K562 (cell line): ENCODE measurements around the gene AMPD1. TPM values are rescaled to one million over a fixed set of nuclear protein-coding genes. Genes with fewer than 3 reads are reported as not detected.

ENCODE experiments used
- ATAC-seq: fragments of 200-7000 bp; cut with Tn5 transposase; 3 replicates; pipeline ENCODE4 v1.9.1; 2020; ENCODE audit warnings: moderate library complexity
- BruUV-seq: library from RNA; stranded (reverse); fragments of 400-500 nt; replicated peaks from 2 replicates; lab custom pipeline; 2021; lab: Mats Ljungman, UMichigan
- CTCF ChIA-PET: fragments of 300-600 bp; formaldehyde crosslinking; extraction: SDS; loops from one replicate; lab custom pipeline; 2021; ENCODE audit warnings: low intra/inter-chr PET ratio; lab: Yijun Ruan, JAX
- POLR2A ChIA-PET: fragments of 300-600, 350-650 bp; sonication (Branson Sonifier 250); formaldehyde crosslinking; extraction: SDS; loops from one replicate; lab custom pipeline; 2021; ENCODE audit warnings: antibody characterized with exemption, inconsistent platforms; lab: Yijun Ruan, JAX
- DNase-seq, 4 experiments: peaks; one replicate each; pipeline versions ENCODE4 v3.0.0 to v3.0.0-alpha.2; 2011 to 2018; ENCODE audit warnings: low spot score in 3 of 4, mixed read lengths in 3 of 4; ENCODE audit errors: extremely low read depth in 1 of 4
- FAIRE-seq: peaks from 2 replicates; lab custom pipeline; 2011; peaks lifted over from hg19 to GRCh38; lab: Jason Lieb, UNC
- H2AFZ ChIP-seq: 2 replicates; pipeline ENCODE4 v1.6.0; 2011; ENCODE audit warnings: low read depth, low read length, control low read depth, inconsistent platforms
- H3K27ac ChIP-seq: fragments of 200-600 bp; 3 replicates; pipeline ENCODE4 v1.8.0; 2011; ENCODE audit warnings: low read depth, mild to moderate bottlenecking, control low read depth, inconsistent platforms, low read length, moderate library complexity, mixed read lengths; ENCODE audit errors: extremely low read depth
- H3K27me3 ChIP-seq, 2 experiments: fragments of 300-600 bp in 1 of 2; 2 replicates in 1 of 2; 3 replicates in 1 of 2; pipeline versions ENCODE4 v1.6.0 to v1.8.0; 2011; ENCODE audit warnings: inconsistent platforms in 2 of 2, low read length in 2 of 2, mild to moderate bottlenecking in 1 of 2, mixed read lengths in 1 of 2, moderate library complexity in 1 of 2; ENCODE audit not compliant: control insufficient read depth in 2 of 2, insufficient read depth in 2 of 2
- H3K36me3 ChIP-seq: fragments of 300-600 bp; 3 replicates; pipeline ENCODE4 v1.8.0; 2011; ENCODE audit warnings: mild to moderate bottlenecking, low read length, inconsistent platforms; ENCODE audit not compliant: control insufficient read depth, insufficient read depth
- H3K4me1 ChIP-seq, 2 experiments: fragments of 200-600 bp in 1 of 2; replicated peaks in 1 of 2; 2 replicates in 1 of 2; 3 replicates in 1 of 2; pipeline versions ENCODE4 v1.5.1 to v1.8.0; 2011; ENCODE audit warnings: inconsistent platforms in 2 of 2, low read length in 2 of 2, mild to moderate bottlenecking in 1 of 2, mixed read lengths in 1 of 2, moderate library complexity in 1 of 2; ENCODE audit not compliant: control insufficient read depth in 2 of 2, insufficient read depth in 2 of 2
- H3K4me2 ChIP-seq: 2 replicates; pipeline ENCODE4 v1.6.1; 2011; ENCODE audit warnings: low read length, control low read depth, inconsistent platforms, mixed read lengths; ENCODE audit not compliant: insufficient read depth
- H3K4me3 ChIP-seq: fragments of 200-600 bp; sonication (generic), shearing (Covaris generic); 2 replicates; pipeline ENCODE4 v1.5.1; 2016; ENCODE audit warnings: control low read depth, inconsistent platforms
- H3K79me2 ChIP-seq: fragments of 200-600 bp; 3 replicates; pipeline ENCODE4 v1.8.0; 2011; ENCODE audit warnings: low read length, inconsistent platforms; ENCODE audit not compliant: control insufficient read depth, insufficient read depth
- H3K9ac ChIP-seq, 2 experiments: 2 replicates each; pipeline versions ENCODE4 v1.6.0 to v1.6.1; 2011; ENCODE audit warnings: low read depth in 2 of 2, low read length in 2 of 2, control low read depth in 1 of 2, inconsistent platforms in 1 of 2, mild to moderate bottlenecking in 1 of 2, mixed read lengths in 1 of 2; ENCODE audit not compliant: insufficient read depth in 1 of 2
- H3K9me1 ChIP-seq: one replicate; pipeline ENCODE4 v1.6.0; 2011; ENCODE audit warnings: inconsistent platforms, mild to moderate bottlenecking, low read length, moderate library complexity; ENCODE audit not compliant: control insufficient read depth, insufficient read depth
- H3K9me3 ChIP-seq: replicated peaks from 2 replicates; pipeline ENCODE4 v1.5.1; 2011; ENCODE audit warnings: low read depth, low read length, inconsistent platforms; ENCODE audit not compliant: control insufficient read depth, insufficient read depth
- H4K20me1 ChIP-seq: replicated peaks from 2 replicates; pipeline ENCODE4 v1.6.1; 2011; ENCODE audit warnings: low read length, inconsistent platforms, mixed read lengths; ENCODE audit not compliant: control insufficient read depth, insufficient read depth
- FOXM1 ChIP-seq, 2 experiments: fragments of 450-650 bp in 1 of 2; sonication (generic) in 1 of 2; formaldehyde crosslinking in 1 of 2; IDR thresholded peaks; 2 replicates each; pipeline versions ENCODE4 v1.6.1 to v1.9.0; 2017 to 2022; ENCODE audit warnings: low read depth in 2 of 2, mild to moderate bottlenecking in 2 of 2, missing genetic modification reagents in 1 of 2, moderate library complexity in 1 of 2
- NCOA2 ChIP-seq, 2 experiments: fragments of 450-650 bp; IDR thresholded peaks; 2 replicates each; pipeline ENCODE4 v1.6.1; 2018; ENCODE audit warnings: mild to moderate bottlenecking in 2 of 2, moderate library complexity in 1 of 2; ENCODE audit not compliant: partially characterized antibody in 2 of 2
- POLR2B ChIP-seq: fragments of 450-650 bp; IDR thresholded peaks from 2 replicates; pipeline ENCODE4 v1.6.1; 2018; ENCODE audit warnings: low read depth; ENCODE audit not compliant: partially characterized antibody
- RFX5 ChIP-seq: IDR thresholded peaks from 2 replicates; pipeline ENCODE4 v1.6.1; 2011; ENCODE audit warnings: low read depth, mild to moderate bottlenecking, improper control_type of control experiment, low read length
- ZNF133 ChIP-seq: fragments of 250-450 bp; sonication (Bioruptor Pico); IDR thresholded peaks from 2 replicates; pipeline ENCODE4 v1.4.0; 2020; ENCODE audit warnings: mild to moderate bottlenecking
- ZNF318 ChIP-seq, 2 experiments: fragments of 450-650 bp; IDR thresholded peaks; 2 replicates each; pipeline ENCODE4 v1.6.1; 2016; ENCODE audit warnings: mild to moderate bottlenecking in 2 of 2, borderline replicate concordance in 1 of 2, low read depth in 1 of 2, moderate library complexity in 1 of 2
- ZNF764 ChIP-seq: fragments of 250-450 bp; sonication (Bioruptor Pico); IDR thresholded peaks from 2 replicates; pipeline ENCODE4 v1.4.0; 2020; ENCODE audit warnings: low read depth, mild to moderate bottlenecking, moderate library complexity
- WGBS: fragments of 100-300 bp; shearing (Covaris generic); methylation state at CpG from one replicate; pipeline ENCODE4 v1.1.6; 2016; ENCODE audit warnings: low coverage, mixed read lengths; ENCODE audit not compliant: insufficient coverage; ENCODE audit errors: missing lambda C conversion rate; 5-methylcytosine and 5-hydroxymethylcytosine counted together
- in situ Hi-C: fragments of 300-500 bp; cut with MboI; formaldehyde crosslinking; loops from 4 replicates; pipeline ENCODE4 v1.15.0; 2018; ENCODE audit warnings: inconsistent platforms, mixed read lengths
- intact Hi-C: fragments of 100-400 bp; cut with micrococcal nuclease; formaldehyde crosslinking; loops from 2 replicates; pipeline ENCODE4 v1.14.2; 2022
- polyA plus RNA-seq, 8 experiments: library from polyadenylated mRNA; depleted of rRNA in 4 of 8; stranded (reverse) in 5 of 8; unstranded in 3 of 8; fragments of >200 nt; fragmentation: Nextera tagmentation in 2 of 8; fragmentation: Illumina TruSeq in 1 of 8; extraction: Ambion mirVana in 2 of 8; extraction: Trizol in 1 of 8; gene quantifications; 2 replicates each; pipeline versions ENCODE4 v1.2.1 to v1.2.3, GENCODE V29; 2011 to 2014; ENCODE audit warnings: inconsistent platforms in 1 of 8, missing spikeins in 1 of 8
- total RNA-seq, 7 experiments: library from RNA; depleted of rRNA in 6 of 7; stranded (reverse); fragments of >200 nt in 6 of 7; fragmentation: Illumina TruSeq in 2 of 7; extraction: Trizol in 2 of 7; gene quantifications; 2 replicates each; pipeline versions ENCODE4 v1.2.1 to v1.2.3, GENCODE V29; 2011 to 2021; ENCODE audit warnings: low replicate concordance in 1 of 7
- TF ChIP-seq, protein P1 (sequence below): sonication (generic); IDR thresholded peaks from 2 replicates; pipeline ENCODE4 v1.6.1; 2016
- TF ChIP-seq, protein P2 (sequence below), 2 experiments: IDR thresholded peaks; 2 replicates each; pipeline ENCODE4 v1.6.1; 2012; ENCODE audit warnings: improper control_type of control experiment in 2 of 2, low read depth in 2 of 2, low read length in 2 of 2, borderline replicate concordance in 1 of 2

The AMPD1 gene
- total and polyA plus RNA-seq, 9 of the 15 experiments (the other 6 are each of a cell fraction or from before 2014, with no cell fraction given): 0.04 to 0.17 TPM; not detected in 7

DNA sequence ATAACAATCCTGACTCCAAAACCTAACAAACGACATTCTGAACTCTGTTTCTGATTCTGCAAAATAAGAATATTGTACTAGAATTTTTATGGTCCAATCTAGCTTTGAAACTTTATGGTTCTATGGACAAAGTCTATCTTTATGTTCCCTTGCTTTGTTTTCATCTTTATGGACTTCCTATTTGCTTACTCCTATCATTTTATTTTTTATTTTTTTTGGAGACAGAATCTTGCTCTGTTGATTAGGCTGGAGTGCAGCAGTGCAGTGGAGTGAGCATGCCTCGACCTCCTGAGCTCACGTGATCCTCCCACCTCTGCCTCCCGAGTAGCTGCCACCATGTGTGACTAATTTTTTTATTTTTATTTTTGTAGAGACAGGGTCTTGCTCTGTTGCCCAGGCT, 17.6 kb upstream of the AMPD1 start:
- no peaks in the 10 kb centered on the region for H4K20me1 ChIP-seq
- 70% methylated on average over 4 of the region's 4 CpGs for WGBS
- no peak overlapping the region for H3K4me3 ChIP-seq
- no peaks in the 10 kb centered on the region for H3K9me1 ChIP-seq
- peaks cover 0 to 9% of the 10 kb centered on the region in 2 experiments; a peak in 2 of 5 replicates for H3K4me1 ChIP-seq
- peaks cover 82% of the 10 kb centered on the region for H3K36me3 ChIP-seq
- ChIA-PET POLR2A (interaction anchor here (0.7 to 1.7 kb wide), 5 partner anchors 8 to 45 kb away, joined by 3 to 4 read pairs (median 3); partner anchors contain the start of gene CSDE1), CTCF (no interaction called here)
- H3K9me3 ChIP-seq: no peaks in the 10 kb centered on the region
- FAIRE-seq (no peak), ATAC-seq (no peak), DNase-seq (no peak)
- no peak overlapping the region for H2AFZ ChIP-seq
- no peak overlapping the region for H3K4me2 ChIP-seq
- H3K27me3 ChIP-seq: no peaks in the 10 kb centered on the region
- H3K27ac ChIP-seq: no peak overlapping the region
- intact Hi-C loops (no loop called here), in situ Hi-C loops (no loop called here)
- peaks cover 30% of the 10 kb centered on the region for H3K79me2 ChIP-seq
- no TSS peak for BruUV-seq
- no peak overlapping the region for H3K9ac ChIP-seq
- TF ChIP-seq, protein P1, sequence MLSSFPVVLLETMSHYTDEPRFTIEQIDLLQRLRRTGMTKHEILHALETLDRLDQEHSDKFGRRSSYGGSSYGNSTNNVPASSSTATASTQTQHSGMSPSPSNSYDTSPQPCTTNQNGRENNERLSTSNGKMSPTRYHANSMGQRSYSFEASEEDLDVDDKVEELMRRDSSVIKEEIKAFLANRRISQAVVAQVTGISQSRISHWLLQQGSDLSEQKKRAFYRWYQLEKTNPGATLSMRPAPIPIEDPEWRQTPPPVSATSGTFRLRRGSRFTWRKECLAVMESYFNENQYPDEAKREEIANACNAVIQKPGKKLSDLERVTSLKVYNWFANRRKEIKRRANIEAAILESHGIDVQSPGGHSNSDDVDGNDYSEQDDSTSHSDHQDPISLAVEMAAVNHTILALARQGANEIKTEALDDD: no peak
- TF ChIP-seq, protein P2, sequence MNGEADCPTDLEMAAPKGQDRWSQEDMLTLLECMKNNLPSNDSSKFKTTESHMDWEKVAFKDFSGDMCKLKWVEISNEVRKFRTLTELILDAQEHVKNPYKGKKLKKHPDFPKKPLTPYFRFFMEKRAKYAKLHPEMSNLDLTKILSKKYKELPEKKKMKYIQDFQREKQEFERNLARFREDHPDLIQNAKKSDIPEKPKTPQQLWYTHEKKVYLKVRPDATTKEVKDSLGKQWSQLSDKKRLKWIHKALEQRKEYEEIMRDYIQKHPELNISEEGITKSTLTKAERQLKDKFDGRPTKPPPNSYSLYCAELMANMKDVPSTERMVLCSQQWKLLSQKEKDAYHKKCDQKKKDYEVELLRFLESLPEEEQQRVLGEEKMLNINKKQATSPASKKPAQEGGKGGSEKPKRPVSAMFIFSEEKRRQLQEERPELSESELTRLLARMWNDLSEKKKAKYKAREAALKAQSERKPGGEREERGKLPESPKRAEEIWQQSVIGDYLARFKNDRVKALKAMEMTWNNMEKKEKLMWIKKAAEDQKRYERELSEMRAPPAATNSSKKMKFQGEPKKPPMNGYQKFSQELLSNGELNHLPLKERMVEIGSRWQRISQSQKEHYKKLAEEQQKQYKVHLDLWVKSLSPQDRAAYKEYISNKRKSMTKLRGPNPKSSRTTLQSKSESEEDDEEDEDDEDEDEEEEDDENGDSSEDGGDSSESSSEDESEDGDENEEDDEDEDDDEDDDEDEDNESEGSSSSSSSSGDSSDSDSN (IDR thresholded peaks at IDR 0.05; ENCODE audit: borderline replicate concordance in 1 of 2, low read depth in 2 of 2, low read length in 2 of 2): no peak
- no peak for TF ChIP-seq ZNF318 (IDR thresholded peaks at IDR 0.05; ENCODE audit: borderline replicate concordance in 1 of 2, low read depth in 1 of 2)
- TF ChIP-seq NCOA2 (IDR thresholded peaks at IDR 0.05; ENCODE audit: partially characterized antibody in 2 of 2): no peak
- no peak for TF ChIP-seq ZNF133 (CRISPR knock-in tag)
- TF ChIP-seq RFX5: no peak
- TF ChIP-seq ZNF764 (CRISPR knock-in tag): no peak
- no peak for TF ChIP-seq FOXM1 (IDR thresholded peaks at IDR 0.05; ENCODE audit: low read depth)
- no peak for TF ChIP-seq FOXM1 (CRISPR knock-in tag; IDR thresholded peaks at IDR 0.05; ENCODE audit: low read depth)
- no peak for TF ChIP-seq POLR2B
